Ascending aorta (tissue), 2 donors: ENCODE measurements around the gene TNFSF15. TPM values are rescaled to one million over a fixed set of nuclear protein-coding genes. Genes with fewer than 3 reads are reported as not detected.

Source experiments
- DNase-seq, 2 donors: peaks; one replicate each; pipeline ENCODE4 v3.0.0-alpha.2; 2019; ENCODE audit warnings: low spot score in 2 of 2
- H3K27ac ChIP-seq, 2 donors: fragments of 200-600 bp; sonication (generic); one replicate each; pipeline ENCODE4 v1.5.1; 2016 to 2017; ENCODE audit warnings: mild to moderate bottlenecking in 1 of 2
- H3K27me3 ChIP-seq: fragments of 200-600 bp; sonication (generic); one replicate; pipeline ENCODE4 v1.5.1; 2017
- H3K36me3 ChIP-seq, 2 donors: fragments of 200-600 bp; sonication (generic); one replicate each; pipeline ENCODE4 v1.5.1; 2016
- H3K4me1 ChIP-seq, 2 donors: fragments of 200-600 bp; sonication (generic); one replicate each; pipeline ENCODE4 v1.5.1; 2016 to 2017; ENCODE audit warnings: mild to moderate bottlenecking in 1 of 2
- H3K4me3 ChIP-seq, 2 donors: fragments of 200-600 bp; sonication (generic); one replicate each; pipeline ENCODE4 v1.5.1; 2016 to 2017; ENCODE audit warnings: mild to moderate bottlenecking in 1 of 2
- H3K9me3 ChIP-seq, 2 donors: fragments of 200-600 bp; sonication (generic); one replicate each; pipeline ENCODE4 v1.5.1; 2016
- CTCF ChIP-seq, 3 experiments: fragments of 200-600 bp in 2 of 3; fragments of 450-650 bp in 1 of 3; sonication (generic) in 2 of 3; IDR thresholded peaks; one replicate each; pipeline ENCODE4 v1.5.1; 2016 to 2019; ENCODE audit warnings: antibody characterized with exemption in 3 of 3, mild to moderate bottlenecking in 1 of 3, moderate library complexity in 1 of 3
- intact Hi-C: fragments of 100-400 bp; cut with DNase I; formaldehyde crosslinking; loops from one replicate; pipeline ENCODE4 v1.15.1; 2023
- total RNA-seq: library from RNA; depleted of rRNA; stranded (reverse); fragments of >200 nt; gene quantifications from one replicate; pipeline ENCODE4 v1.1.0, GENCODE V29; 2016

TNFSF15 gene
- total RNA-seq, 1 donor from 2014 or later: under 0.01 TPM

GRCh38 chr9:114851306-114851705, 45.5 kb upstream of the TNFSF15 start:
- H3K4me1 ChIP-seq: no peaks in the 10 kb centered on the region
- H3K27me3 ChIP-seq: no peaks in the 10 kb centered on the region
- H3K27ac ChIP-seq: no peak overlapping the region
- no peak for DNase-seq
- no peaks in the 10 kb centered on the region for H3K36me3 ChIP-seq
- no peak for TF ChIP-seq CTCF (IDR thresholded peaks at IDR 0.05)
- intact Hi-C loops: no loop called here
- no peaks in the 10 kb centered on the region for H3K9me3 ChIP-seq
- no peak overlapping the region for H3K4me3 ChIP-seq

GRCh38 chr9:114850871-114851270, 45.0 kb upstream of the TNFSF15 start:
- no peak overlapping the region for H3K4me3 ChIP-seq
- DNase-seq: no peak
- no peaks in the 10 kb centered on the region for H3K9me3 ChIP-seq
- H3K36me3 ChIP-seq: no peaks in the 10 kb centered on the region
- no peak overlapping the region for H3K27ac ChIP-seq
- H3K4me1 ChIP-seq: no peaks in the 10 kb centered on the region
- no peaks in the 10 kb centered on the region for H3K27me3 ChIP-seq
- intact Hi-C loops: no loop called here
- TF ChIP-seq CTCF (IDR thresholded peaks at IDR 0.05): no peak

GRCh38 chr9:114849450-114849849, 43.6 kb upstream of the TNFSF15 start:
- H3K4me1 ChIP-seq: no peaks in the 10 kb centered on the region

GRCh38 chr9:114847492-114848417, 41.9 kb upstream of the TNFSF15 start:
- intact Hi-C loops: no loop called here
- H3K27me3 ChIP-seq: no peaks in the 10 kb centered on the region

More at GRCh38 chr9:114849450-114849849, 43.6 kb upstream of the TNFSF15 start:
- H3K27me3 ChIP-seq: no peaks in the 10 kb centered on the region
- no peak overlapping the region for H3K4me3 ChIP-seq
- TF ChIP-seq CTCF (IDR thresholded peaks at IDR 0.05): no peak
- no peak for DNase-seq
- H3K27ac ChIP-seq: no peak overlapping the region
- no peaks in the 10 kb centered on the region for H3K9me3 ChIP-seq
- H3K36me3 ChIP-seq: no peaks in the 10 kb centered on the region
- intact Hi-C loops: no loop called here

GRCh38 chr9:114845373-114845772, 39.5 kb upstream of the TNFSF15 start:
- no peaks in the 10 kb centered on the region for H3K36me3 ChIP-seq
- TF ChIP-seq CTCF (IDR thresholded peaks at IDR 0.05): no peak
- no peak overlapping the region for H3K27ac ChIP-seq
- no peaks in the 10 kb centered on the region for H3K4me1 ChIP-seq
- H3K4me3 ChIP-seq: no peak overlapping the region
- no peak for DNase-seq
- no peaks in the 10 kb centered on the region for H3K9me3 ChIP-seq
- no peaks in the 10 kb centered on the region for H3K27me3 ChIP-seq
- intact Hi-C loops: no loop called here

More at GRCh38 chr9:114847492-114848417, 41.9 kb upstream of the TNFSF15 start:
- DNase-seq: no peak
- H3K4me1 ChIP-seq: no peaks in the 10 kb centered on the region
- H3K9me3 ChIP-seq: no peaks in the 10 kb centered on the region
- H3K36me3 ChIP-seq: no peaks in the 10 kb centered on the region
- no peak overlapping the region for H3K27ac ChIP-seq
- no peak for TF ChIP-seq CTCF (IDR thresholded peaks at IDR 0.05)
- H3K4me3 ChIP-seq: no peak overlapping the region
